ENCODE results near the gene MYH9.
"Not testable (repeated sequence)": the region's sequence is repeated elsewhere in the genome, so short reads cannot be mapped to it uniquely, and the experiment has no call there.

MYH9 gene

DNA sequence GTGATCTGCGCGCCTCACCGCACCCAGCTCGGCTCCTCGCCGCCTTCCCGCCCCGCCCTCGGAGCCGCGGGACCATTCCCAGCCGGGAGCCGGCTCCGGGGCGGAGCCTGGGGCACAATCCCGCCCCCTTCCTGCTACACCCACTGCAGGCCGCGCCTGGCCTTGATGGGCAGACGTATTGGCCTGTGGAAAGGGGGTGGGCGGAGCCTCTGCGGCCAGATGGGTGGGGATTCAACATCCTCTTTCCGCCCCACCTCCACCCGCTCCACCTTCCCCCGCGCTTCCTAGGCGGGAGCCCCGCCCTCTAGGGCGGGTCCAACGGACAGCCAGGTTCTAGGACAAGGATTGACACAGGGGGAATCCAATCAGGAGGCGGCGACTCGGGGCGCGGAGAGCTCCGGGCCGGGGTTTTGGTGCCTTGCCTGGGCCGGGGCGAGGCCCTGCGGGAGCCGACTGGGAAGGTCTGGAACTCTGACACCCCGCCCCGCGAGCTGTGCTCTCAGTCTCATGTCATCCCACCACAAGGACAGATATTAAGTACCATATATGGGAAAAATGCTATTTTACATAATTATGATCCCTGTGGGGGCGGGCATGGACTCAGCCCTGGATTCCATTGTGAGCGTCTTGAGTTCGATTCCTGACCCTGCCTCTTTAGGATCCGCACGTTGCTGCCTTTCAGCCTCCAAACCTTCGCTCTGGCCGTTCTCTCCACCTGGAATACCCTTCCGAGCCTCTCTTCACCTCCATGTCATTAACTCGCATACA is at the start of gene MYH9:
TSS of gene MYH9 (minus strand) at position 9 of the 768 bp plus-strand sequence. CDS start 38,731 bp downstream, outside the sequence.
- peak; percentile 100 for DNase-seq (ENCODE audit: low spot score)

DNA sequence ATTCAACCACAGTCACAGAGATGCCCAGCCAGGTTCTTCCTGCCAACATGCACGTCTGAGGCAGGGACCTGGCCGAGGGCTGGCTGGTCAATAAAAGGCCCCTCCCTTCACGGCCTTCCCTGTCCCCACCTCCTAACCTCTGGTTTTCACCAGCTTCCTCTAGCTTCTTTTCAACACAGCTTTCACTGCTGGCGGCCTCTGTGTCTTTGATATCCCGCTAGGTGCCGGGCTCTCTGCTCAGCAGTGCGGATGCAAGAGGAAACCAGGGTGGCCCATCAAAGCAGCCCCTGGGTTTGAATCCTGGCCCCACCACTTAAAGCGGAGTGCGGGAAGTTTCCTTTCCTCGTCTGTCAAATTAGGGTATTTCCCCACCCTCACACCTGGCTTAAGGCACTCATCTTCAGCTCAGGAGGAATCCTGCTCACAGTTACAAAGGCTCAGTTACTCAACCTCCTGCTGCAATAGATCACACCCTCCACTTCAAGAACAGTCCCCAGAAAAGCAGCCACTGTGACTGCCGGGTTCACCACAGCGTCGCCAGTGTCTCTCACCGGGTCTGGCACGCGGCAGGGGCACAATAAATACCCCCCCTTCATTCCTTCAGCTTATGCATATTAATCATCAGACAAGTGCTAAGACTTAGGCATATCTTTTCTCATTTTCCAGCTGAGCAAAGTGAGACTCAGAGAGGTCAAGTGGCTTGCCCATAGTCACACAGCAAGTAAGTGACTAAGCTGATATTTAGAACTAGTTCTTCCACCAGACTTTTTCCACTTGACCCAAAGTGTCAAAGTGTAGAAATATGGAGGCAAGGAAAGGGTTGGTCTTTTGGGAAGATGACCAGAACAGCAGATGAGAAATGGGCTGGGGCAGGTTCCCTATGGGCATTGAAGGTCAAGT is 48.0 kb upstream of the MYH9 start:
- DNase-seq (ENCODE audit: low spot score) = no peak

DNA sequence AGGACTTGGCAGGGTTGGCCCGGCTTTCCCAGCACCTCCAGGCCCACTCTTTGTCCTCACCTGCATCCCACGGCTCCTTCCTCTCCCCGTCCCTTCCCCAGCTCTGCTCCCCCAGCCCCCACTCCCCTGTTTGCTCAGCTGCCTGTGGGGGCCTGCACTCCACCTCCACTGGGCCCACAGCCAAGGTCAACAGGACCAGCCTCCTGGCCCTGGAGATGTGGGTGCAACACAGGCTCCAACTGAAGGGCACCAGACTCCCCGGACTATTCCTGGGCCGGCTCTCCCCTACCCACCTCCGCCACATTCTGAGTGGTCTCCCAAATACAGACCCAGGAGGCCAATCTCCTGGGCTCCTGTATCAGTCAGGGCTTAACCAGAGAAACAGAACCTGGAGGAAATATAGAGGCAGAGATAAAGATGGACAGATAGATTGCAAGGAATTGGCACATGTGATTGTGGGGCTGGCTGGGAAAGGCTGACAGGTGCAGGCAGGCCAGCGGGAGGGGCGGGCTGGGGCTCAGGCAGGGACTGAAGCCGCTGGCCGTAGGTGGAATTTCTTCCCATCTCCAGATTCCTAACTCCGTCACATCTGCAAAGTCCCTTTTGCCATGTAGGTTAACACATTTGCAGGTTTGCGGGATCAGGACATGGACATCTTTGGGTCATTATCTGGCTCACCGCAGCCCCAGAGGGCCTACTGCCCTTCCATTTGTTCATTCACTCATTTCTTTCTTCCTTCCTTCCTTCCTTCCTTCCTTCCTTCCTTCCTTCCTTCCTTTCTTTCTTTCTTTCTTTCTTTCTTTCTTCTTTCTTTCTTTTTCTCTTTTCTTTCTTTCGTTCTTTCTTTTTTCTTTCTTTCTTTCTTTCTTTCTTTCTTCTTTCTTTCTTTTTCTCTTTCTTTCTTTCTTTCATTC is 45.8 kb upstream of the MYH9 start:
- DNase-seq (ENCODE audit: low spot score) = no peak

DNA sequence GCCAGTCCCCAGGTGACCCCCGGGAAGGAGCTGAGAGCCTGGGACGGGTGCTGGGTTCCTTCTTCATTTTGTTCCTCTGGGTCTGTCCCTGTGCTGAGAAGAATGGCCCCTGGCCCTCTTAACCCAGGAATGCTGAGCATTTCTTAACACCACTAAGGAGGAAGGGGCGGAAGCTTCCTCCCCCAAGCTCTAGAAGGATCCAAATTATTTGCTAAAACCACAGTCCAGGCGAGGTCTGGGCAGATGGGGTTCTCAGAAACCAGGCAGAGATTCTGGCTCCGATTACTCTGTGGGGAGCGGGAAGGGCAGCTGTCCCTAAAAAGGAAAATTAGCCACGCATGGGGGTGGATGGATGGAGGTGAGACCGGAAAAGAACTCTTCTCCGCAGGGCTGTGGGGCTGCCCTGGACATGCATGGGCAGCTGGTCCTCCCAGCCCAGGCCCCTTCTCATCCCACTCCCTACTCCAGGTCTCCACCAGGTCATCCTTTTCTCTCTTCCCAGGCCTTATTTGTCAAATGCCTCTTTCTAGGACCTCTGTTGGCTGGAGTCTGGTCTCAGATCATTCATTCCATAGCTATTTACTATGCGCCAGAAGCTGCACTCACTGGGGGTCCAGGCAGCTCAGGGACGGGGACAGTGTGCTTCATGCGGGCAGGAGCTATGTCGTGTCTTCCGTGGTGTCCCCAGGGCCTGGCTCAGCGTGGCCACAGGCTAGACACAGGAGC is 45.0 kb upstream of the MYH9 start:
- no peak for DNase-seq (ENCODE audit: low spot score)

DNA sequence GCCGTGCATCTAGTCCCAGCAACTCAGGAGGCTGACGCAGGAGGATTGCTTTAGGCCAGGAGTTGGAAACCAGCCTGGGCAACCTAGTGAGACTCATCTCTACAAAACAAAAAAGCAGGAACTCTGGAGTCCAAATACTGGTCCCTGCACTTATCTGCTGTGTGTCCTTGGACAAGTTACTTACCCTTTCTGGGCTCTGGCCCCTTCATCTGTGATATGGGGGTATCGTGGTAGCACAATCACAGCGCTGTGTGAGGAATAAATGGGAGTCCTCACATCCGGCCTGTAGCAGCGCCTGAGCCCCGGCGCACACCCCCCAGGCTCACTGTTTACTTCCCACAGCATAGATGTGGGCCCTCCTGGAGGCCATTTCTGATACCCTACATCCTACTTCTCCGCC is 44.2 kb upstream of the MYH9 start:
- no peak for DNase-seq (ENCODE audit: low spot score)

DNA sequence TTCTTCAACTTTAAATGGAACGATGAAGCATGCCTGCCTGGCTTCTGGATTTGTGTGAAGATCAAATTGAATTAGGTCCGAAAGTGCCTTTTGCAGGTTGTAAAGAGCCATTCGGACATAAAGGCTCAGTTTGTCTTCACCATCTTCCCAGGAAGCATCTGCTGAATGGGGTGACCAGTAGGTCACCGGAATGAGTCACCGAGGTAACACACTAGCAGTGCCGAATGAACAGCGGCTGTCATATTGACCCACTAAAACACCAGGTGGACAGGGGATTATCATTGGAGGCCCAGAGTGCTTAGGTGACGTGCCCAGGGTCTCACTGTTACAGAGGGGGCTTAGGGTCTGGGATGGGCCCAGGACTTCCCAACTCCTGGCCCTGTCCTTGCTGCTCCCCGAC is 43.1 kb upstream of the MYH9 start:
- DNase-seq (ENCODE audit: low spot score) = peak; percentile 54

DNA sequence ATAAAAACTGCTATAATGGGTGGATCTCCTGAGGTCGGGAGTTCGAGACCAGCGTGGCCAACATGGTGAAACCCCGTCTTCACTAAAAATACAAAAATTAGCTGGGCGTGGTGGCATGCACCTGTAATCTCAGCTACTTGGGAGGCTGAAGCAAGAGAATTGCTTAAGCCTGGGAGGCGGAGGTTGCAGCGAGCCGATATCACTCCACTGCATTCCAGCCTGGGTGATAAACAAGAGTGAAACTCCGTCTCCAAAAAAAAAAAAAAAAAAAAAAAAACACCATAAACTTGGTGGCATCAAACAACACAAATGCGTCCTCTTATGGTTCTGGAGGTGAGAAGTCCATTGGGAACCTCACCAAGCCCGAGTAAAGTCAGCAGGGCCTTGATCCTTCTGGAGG is 40.2 kb upstream of the MYH9 start:
- not testable (repeated sequence) for DNase-seq (ENCODE audit: low spot score)

DNA sequence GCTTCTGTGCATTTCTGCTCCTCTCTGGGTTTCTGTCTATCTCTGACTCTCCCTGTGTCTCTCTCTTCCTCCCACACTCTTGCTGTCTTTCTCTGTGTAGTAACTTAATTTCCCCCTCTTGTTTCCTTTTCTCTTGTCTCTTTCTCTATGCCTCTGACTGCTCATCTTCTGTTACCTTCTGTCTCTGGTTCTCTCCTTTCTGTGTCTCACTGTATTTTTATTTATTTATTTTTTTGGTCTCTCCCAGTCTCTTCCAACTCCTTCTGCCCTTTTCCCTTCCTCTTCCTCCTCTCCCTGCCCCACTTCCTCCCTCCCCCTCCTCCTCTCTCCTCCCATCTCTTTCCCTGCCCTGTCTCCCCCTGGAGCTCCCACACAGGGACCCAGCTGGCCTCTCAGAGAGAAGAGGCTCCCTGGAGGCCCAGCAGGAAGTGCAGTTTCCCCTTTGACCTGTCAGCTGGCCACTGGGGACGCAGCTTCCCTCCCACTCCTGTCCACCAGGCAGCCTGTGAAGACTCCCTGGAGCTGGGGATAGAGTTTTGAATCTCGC is 38.3 kb upstream of the MYH9 start:
- DNase-seq (ENCODE audit: low spot score) = no peak

DNA sequence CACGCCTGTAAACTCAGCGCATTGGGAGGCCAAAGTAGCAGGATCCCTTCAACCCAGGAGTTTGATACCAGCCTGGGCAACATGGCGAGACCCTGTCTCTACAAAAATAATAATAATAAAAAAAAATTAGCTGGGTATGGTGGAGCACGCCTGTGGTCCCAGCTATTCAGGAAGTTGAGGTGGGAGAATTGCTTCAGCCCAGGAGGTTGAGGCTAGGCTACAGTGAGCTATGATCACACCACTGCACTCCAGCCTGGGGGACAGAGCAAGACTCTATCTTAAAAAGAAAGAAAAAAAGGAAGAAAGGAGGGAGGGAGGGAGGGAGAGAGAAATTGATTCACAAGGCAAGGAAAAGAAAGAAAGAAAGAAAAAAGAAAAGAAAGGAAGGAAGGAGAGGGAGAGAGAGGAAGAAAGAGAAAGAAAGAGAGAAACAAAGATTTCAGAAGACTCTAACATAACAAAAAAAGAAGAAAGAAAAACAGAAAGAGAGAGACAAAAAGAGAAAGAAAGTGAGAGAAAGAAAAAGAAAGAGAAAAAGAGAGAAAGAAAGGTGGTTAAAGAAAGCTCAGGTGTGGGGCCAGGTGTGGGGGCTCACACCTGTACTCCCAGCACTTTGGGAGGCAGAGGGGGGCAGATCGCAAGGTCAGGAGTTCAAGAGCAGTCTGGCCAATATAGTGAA is 37.3 kb upstream of the MYH9 start:
- DNase-seq (ENCODE audit: low spot score) = no peak

DNA sequence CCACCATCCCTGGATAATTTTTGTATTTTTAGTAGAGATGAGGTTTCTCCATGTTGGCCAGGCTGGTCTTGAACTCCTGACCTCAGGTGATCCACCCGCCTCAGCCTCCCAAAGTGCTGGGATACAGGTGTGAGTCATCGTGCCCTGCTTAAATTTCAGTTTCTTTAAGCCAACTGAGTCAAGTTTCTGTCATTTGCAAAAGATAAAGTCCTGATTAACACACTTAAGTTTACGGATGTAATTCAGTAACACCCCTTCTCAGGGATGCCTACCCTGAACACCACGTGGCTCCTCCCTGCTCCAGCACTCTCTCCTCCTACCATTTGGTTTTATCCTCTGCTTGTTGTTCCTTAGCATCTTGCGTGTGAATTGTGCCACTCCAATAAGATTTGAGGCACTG is 36.7 kb upstream of the MYH9 start:
- DNase-seq (ENCODE audit: low spot score) = not testable (repeated sequence)

DNA sequence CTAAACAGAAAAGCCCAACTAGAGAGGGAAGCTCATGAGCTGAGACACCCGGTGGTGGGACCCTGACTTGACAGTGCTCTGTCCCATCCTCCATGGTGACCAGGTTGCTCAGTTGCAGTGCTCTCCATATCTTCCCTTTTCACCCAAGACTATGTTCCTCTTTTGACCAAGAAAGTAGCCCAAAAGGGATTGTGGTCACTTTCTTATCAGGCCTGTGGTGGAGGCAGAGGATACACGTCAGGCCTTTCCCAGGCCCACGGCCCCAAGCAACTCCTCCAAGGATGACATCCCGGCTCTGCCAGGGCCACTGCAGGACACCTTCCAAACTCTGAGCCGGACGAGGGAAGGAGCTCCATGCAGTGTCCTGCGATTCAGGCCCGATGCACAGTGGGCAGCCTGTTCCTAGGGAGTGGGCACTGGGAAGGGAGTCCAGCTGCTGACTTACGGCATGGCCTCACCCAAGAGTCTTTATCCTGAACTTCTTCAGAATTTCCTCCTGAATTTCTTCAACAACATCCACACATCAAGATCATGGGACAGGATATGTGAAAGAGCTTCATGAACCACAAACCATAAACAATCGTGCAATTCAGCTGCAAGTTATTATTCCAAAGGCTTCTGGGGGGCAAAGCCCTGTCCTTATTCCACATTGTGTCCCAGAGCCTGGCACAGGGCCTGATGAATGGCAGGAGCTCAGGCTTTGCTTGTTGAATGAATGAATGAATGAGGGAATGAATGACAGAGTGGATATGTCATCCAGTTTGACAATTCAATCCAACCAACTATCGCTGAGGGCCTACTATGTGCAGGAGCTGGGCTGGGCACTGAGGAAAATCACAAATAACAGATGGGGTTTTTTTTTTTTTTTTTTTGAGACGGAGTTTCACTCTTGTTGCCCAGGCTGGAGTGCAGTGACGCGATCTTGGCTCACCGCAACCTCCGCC is 36.0 kb upstream of the MYH9 start:
- DNase-seq (ENCODE audit: low spot score) = no peak

DNA sequence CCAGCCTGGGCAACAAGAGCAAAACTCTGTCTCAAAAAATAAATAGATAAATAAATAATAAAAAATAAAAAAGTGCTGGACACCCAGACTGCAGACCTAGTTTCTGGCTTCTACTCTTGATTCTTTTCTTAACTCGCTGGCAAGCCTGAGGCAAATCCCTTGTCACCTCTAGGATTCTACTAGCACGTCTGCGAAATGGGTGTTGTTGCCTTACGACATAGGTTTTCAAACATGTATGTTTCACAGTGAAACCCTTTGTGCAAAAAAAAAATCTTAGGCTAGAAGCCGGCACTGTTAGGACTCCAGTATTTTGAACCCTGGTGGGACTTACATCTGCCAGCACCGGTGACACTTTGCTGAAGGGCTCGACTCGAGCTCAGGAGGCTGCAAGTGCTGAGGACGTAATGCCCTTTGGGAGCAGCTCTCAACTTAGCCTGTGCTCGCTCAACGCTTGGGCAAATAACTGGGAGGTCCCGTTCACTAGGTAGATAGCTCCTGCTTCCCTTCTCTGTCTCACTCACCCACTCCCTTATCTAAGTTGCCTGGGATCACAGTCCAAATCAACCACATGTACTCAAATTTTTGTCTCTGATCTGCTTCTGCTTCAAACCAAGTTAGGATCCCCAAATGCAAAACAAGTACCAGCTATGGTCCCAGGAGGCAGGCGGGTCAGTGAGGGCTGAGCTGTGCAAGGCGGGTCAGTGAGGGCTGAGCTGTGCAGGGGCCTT is 34.7 kb upstream of the MYH9 start:
- no peak for DNase-seq (ENCODE audit: low spot score)

DNA sequence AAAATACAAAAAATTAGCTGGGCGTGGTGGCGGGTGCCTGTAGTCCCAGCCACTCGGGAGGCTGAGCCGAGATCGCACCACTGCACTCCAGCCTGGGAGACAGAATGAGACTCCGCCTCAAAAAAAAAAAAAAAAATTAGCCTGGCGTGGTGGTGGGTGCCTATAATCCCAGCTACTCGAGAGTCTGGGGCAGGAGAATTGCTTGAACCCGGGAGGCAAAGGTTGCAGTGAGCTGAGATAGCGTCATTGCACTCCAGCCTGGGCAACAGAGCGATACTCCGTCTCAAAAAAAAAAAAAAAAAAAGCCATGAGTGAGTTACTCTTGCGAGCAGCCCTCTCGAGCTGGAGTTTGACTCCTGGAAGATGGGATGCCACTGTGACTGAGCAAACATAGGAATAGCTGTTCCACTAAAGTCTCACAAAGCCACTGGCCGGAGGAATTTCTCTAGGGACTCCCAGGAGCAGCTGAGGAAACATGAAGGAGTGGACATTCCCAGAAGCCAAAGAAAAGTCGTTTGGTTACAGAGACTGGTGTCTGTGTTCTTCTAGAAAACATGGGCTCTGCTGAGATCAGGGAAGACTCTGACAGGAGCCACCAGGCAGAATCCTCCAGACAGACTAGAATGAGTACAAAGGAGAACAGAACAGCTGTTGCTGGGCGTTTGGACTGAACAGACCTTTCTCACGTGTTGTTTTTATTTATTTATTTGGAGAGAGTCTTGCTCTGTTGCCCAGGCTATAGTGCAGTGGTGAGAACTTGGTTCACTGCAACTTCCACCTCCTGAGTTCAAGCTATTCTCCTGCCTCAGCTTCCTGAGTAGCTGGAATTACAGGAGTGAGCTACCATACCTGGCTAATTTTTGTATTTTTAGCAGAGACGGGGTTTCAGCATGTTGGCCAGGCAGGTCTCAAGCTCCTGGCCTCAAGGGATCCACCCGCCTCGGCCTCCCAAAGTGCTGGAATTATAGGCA is 32.4 kb upstream of the MYH9 start:
- DNase-seq (ENCODE audit: low spot score) = no peak

DNA sequence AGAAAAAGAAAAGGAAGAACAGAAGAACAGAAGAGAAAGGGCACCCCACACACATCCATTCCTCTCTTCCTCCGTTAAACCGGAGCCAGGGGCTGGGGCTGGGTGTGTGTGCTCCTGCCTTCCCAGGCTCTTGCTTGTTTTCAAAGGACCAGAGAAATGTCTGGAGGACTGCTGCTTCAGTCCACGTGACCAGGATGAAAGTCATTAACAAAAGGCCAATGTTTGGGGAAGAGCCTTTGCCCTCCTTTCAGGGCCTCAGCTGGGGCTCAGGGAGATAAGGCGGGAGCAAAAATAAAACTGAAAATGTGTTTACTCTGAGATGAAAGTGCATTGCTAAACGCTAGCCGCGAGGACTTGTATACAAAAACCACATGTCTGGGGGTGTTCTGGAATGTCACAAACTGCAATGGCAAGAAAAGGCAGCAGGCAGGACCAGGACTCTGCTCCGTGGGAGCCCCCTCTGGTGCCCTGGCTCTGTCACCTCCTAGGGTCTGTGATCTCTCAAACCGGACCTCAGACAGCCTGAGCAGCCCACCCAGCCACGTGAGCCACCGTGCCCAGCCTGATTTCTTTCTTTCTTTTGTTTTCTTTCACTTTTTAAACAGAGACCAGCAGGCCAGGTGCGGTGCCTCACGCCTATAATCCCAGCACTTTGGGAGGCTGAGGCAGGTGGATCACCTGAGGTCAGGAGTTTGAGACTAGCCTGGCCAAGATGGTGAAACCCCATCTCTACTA is 31.6 kb upstream of the MYH9 start:
- DNase-seq (ENCODE audit: low spot score) = no peak

DNA sequence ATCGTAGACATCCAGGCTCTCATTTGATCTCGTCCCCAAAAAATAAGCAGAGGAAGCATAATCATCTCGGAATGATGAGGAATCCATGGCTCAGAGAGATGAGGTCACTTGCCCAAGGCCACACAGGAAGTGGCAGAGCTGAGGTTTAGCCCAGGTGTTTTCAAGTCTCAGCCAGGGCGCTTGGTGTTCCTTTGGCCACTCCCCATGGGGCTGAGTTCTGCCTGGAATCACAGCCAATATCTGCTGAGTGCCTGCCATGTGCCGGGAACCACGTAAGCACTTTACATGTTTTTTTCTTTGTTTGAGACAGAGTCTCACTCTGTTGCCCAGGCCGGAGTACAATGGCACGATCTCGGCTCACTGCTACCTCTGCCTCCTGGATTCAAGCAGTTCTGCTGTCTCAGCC is 29.5 kb upstream of the MYH9 start:
- DNase-seq (ENCODE audit: low spot score) = peak; percentile 35

DNA sequence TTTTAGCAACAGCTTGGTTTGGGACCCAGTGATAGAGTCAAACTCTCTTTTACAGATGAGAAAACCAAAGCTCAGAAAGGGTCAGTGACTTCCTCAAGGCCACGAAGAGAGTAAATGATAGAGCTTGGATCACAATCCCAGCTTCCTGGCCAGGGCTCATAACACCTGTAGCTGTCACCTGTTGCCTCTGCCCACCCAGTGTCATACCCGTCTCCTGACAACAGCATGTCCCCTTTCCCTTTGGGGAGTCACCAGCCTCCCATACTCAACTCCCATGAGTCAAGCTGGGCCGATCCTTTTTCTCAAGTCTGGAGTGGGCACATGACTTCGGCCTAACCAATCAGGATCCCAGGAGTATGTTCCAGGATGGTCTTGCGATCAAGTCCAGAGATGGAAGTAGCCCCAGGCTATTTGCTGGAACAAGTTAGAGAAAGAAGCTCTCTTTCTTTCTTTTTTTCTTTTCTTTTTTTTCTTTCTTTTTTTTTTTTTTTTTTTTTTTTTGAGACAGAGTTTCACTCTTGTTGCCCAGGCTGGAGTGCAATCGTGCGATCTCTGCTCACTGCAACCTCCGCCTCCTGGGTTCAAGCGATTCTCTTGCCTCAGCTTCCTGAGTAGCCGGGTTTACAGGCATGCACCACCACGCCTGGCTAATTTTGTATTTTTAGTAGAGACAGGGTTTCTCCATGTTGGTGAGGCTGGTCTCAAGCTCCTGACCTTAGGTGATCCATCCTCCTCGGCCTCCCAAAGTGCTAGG is 27.8 kb upstream of the MYH9 start:
- no peak for DNase-seq (ENCODE audit: low spot score)
